HepG2 (cell line): ENCODE measurements around the gene COMMD8. TPM values are rescaled to one million over a fixed set of nuclear protein-coding genes. Genes with fewer than 3 reads are reported as not detected.

Source experiments
- ATF2 ChIP-seq: sonication (generic); formaldehyde crosslinking; IDR thresholded peaks from 2 replicates; pipeline ENCODE4 v1.4.0; 2020; ENCODE audit warnings: missing genetic modification reagents
- EHMT2 ChIP-seq: fragments of 200-600 bp; sonication (generic); IDR thresholded peaks from 2 replicates; pipeline ENCODE4 v1.7.0; 2017; ENCODE audit warnings: antibody characterized with exemption, low read depth, low read length, borderline replicate concordance
- FOSL2 ChIP-seq: sonication (generic); formaldehyde crosslinking; IDR thresholded peaks from 2 replicates; pipeline ENCODE4 v1.4.0; 2020; ENCODE audit warnings: missing genetic modification reagents
- HMGXB4 ChIP-seq, 2 experiments: sonication (generic) in 1 of 2; formaldehyde crosslinking in 1 of 2; IDR thresholded peaks; 2 replicates each; pipeline versions ENCODE4 v1.4.0 to v1.6.1; 2018 to 2020; ENCODE audit warnings: missing genetic modification reagents in 2 of 2, borderline replicate concordance in 1 of 2, low read depth in 1 of 2, mild to moderate bottlenecking in 1 of 2, missing biosample characterization in 1 of 2
- HOMEZ ChIP-seq: IDR thresholded peaks from 2 replicates; pipeline ENCODE4 v1.6.1; 2016; ENCODE audit warnings: low read depth
- HOXA5 ChIP-seq: sonication (generic); formaldehyde crosslinking; IDR thresholded peaks from 2 replicates; pipeline ENCODE4 v1.4.0; 2020; ENCODE audit warnings: missing genetic modification reagents
- HOXA7 ChIP-seq: sonication (generic); formaldehyde crosslinking; IDR thresholded peaks from 2 replicates; pipeline ENCODE4 v1.8.1; 2022; ENCODE audit warnings: mild to moderate bottlenecking, missing genetic modification reagents, moderate library complexity
- NRL ChIP-seq: sonication (generic); formaldehyde crosslinking; IDR thresholded peaks from 2 replicates; pipeline ENCODE4 v1.5.0; 2020; ENCODE audit warnings: missing genetic modification reagents, mild to moderate bottlenecking, moderate library complexity, borderline replicate concordance
- PHF21A ChIP-seq: sonication (generic); formaldehyde crosslinking; IDR thresholded peaks from 2 replicates; pipeline ENCODE4 v1.5.0; 2020; ENCODE audit warnings: mild to moderate bottlenecking, missing genetic modification reagents
- RORA ChIP-seq: sonication (generic); formaldehyde crosslinking; IDR thresholded peaks from 2 replicates; pipeline ENCODE4 v1.5.0; 2020; ENCODE audit warnings: mild to moderate bottlenecking, missing genetic modification reagents, moderate library complexity
- SATB2 ChIP-seq: sonication (generic); formaldehyde crosslinking; IDR thresholded peaks from 2 replicates; pipeline ENCODE4 v1.5.0; 2020; ENCODE audit warnings: missing genetic modification reagents
- SIN3B ChIP-seq: fragments of 150-350 bp; IDR thresholded peaks from 2 replicates; pipeline ENCODE4 v1.6.1; 2014; ENCODE audit warnings: low read length
- SMAD3 ChIP-seq: sonication (generic); formaldehyde crosslinking; IDR thresholded peaks from 2 replicates; pipeline ENCODE4 v1.4.0; 2020; ENCODE audit warnings: missing genetic modification reagents
- TEAD3 ChIP-seq: optimal IDR thresholded peaks from 2 replicates; pipeline ENCODE3; 2016; ENCODE audit warnings: borderline replicate concordance
- TRIM22 ChIP-seq: fragments of 450-650 bp; IDR thresholded peaks from 2 replicates; pipeline ENCODE4 v1.6.1; 2017
- ZFP36L2 ChIP-seq: sonication (generic); formaldehyde crosslinking; IDR thresholded peaks from 2 replicates; pipeline ENCODE4 v1.4.0; 2020; ENCODE audit warnings: missing genetic modification reagents
- ZFP90 ChIP-seq: sonication (generic); formaldehyde crosslinking; IDR thresholded peaks from 2 replicates; pipeline ENCODE4 v1.8.0; 2022; ENCODE audit warnings: missing genetic modification reagents, mild to moderate bottlenecking, inconsistent platforms, borderline replicate concordance
- ZNF17 ChIP-seq: sonication (generic); formaldehyde crosslinking; IDR thresholded peaks from 2 replicates; pipeline ENCODE4 v1.5.0; 2020; ENCODE audit warnings: mild to moderate bottlenecking, missing genetic modification reagents
- ZNF230 ChIP-seq: sonication (generic); formaldehyde crosslinking; IDR thresholded peaks from 2 replicates; pipeline ENCODE4 v1.4.0; 2020; ENCODE audit warnings: mild to moderate bottlenecking, missing genetic modification reagents
- ZNF232 ChIP-seq: sonication (generic); formaldehyde crosslinking; IDR thresholded peaks from 2 replicates; pipeline ENCODE4 v1.4.0; 2020; ENCODE audit warnings: missing genetic modification reagents, borderline replicate concordance
- ZNF367 ChIP-seq: sonication (generic); formaldehyde crosslinking; IDR thresholded peaks from 2 replicates; pipeline ENCODE4 v1.4.0; 2020; ENCODE audit warnings: missing genetic modification reagents, borderline replicate concordance
- ZNF562 ChIP-seq: sonication (generic); formaldehyde crosslinking; IDR thresholded peaks from 2 replicates; pipeline ENCODE4 v1.8.0; 2022; ENCODE audit warnings: missing genetic modification reagents, borderline replicate concordance
- ZNF598 ChIP-seq: sonication (generic); formaldehyde crosslinking; IDR thresholded peaks from 2 replicates; pipeline ENCODE4 v1.5.1; 2020; ENCODE audit warnings: mild to moderate bottlenecking, missing genetic modification reagents, borderline replicate concordance
- ZNF703 ChIP-seq: sonication (generic); formaldehyde crosslinking; IDR thresholded peaks from 2 replicates; pipeline ENCODE4 v1.5.1; 2020; ENCODE audit warnings: missing genetic modification reagents, mild to moderate bottlenecking, moderate library complexity, borderline replicate concordance
- ZSCAN30 ChIP-seq: sonication (generic); formaldehyde crosslinking; IDR thresholded peaks from 2 replicates; pipeline ENCODE4 v1.5.0; 2020; ENCODE audit warnings: mild to moderate bottlenecking, missing genetic modification reagents
- polyA plus RNA-seq, 8 experiments: library from polyadenylated mRNA; depleted of rRNA in 3 of 8; stranded (reverse) in 7 of 8; unstranded in 1 of 8; fragments of >200 nt; fragmentation: Illumina TruSeq in 4 of 8; extraction: Trizol in 4 of 8; gene quantifications; 2 replicates each; pipeline versions ENCODE4 v1.2.1 to v1.2.3, GENCODE V29; 2011 to 2016; ENCODE audit warnings: low read depth in 4 of 8, missing spikeins in 1 of 8, mixed read lengths in 1 of 8; ENCODE audit not compliant: insufficient read depth in 1 of 8
- total RNA-seq, 5 experiments: library from RNA; depleted of rRNA; stranded (reverse); fragments of >200 nt; fragmentation: Illumina TruSeq; extraction: Trizol; gene quantifications; 2 replicates each; pipeline ENCODE4 v1.2.3, GENCODE V29; 2016; ENCODE audit warnings: low read depth in 1 of 5

COMMD8 gene
- total and polyA plus RNA-seq, 2 of the 13 experiments (the other 11 are each of a cell fraction or from before 2014, with no cell fraction given): 7.1 to 20.3 TPM

- TF ChIP-seq HMGXB4 (CRISPR knock-in tag; IDR thresholded peaks at IDR 0.05; ENCODE audit: borderline replicate concordance in 1 of 2, low read depth in 1 of 2) (peak; percentile 81 to 83; a peak in 3 of 4 replicates), HOXA7 (CRISPR knock-in tag) (no peak), ZNF17 (CRISPR knock-in tag) (no peak), ATF2 (CRISPR knock-in tag) (no peak), FOSL2 (peak; percentile 22; the same call in 1 of the 2 replicates), ZNF367 (CRISPR knock-in tag) (0 out of 2 replicates have a peak, but pooled peaks have one; percentile 26), RORA (CRISPR knock-in tag) (no peak), ZFP36L2 (CRISPR knock-in tag) (no peak), SIN3B (no peak), ZFP90 (CRISPR knock-in tag) (no peak; the same call in 1 of the 2 replicates), ZNF703 (no peak), ZNF598 (CRISPR knock-in tag) (0 out of 2 replicates have a peak, but pooled peaks have one; percentile 59), HOMEZ (CRISPR knock-in tag) (peak; percentile 63; the same call in 1 of the 2 replicates), ZNF562 (no peak), HOXA5 (no peak), TRIM22 (no peak), ZSCAN30 (no peak), SMAD3 (CRISPR knock-in tag) (no peak), NRL (CRISPR knock-in tag) (peak; percentile 76; the same call in 1 of the 2 replicates), SATB2 (CRISPR knock-in tag) (peak; percentile 71; the same call in 1 of the 2 replicates), PHF21A (CRISPR knock-in tag) (no peak), ZNF230 (CRISPR knock-in tag) (0 out of 2 replicates have a peak, but pooled peaks have one; percentile 23), ZNF232 (CRISPR knock-in tag) (peak; percentile 84; the same call in 1 of the 2 replicates), TEAD3 (CRISPR knock-in tag) (no peak), EHMT2 (no peak)
These were observed at the start of gene COMMD8 (continued) for GRCh38 chr4:47463235-47463956.
